ENCODE results near the gene CEACAM3. TPM values are rescaled to one million over a fixed set of nuclear protein-coding genes. Genes with fewer than 3 reads are reported as not detected.

CEACAM3 gene
- total RNA-seq, 1 experiment from 2014 or later: not detected

GRCh38 chr19:41811036-41811435 is 14.6 kb downstream of the CEACAM3 start:
- H3K9me3 Mint-ChIP-seq (ENCODE audit: unreplicated experiment): no peaks in the 10 kb centered on the region
- no peak overlapping the region for H3K27ac Mint-ChIP-seq (ENCODE audit: unreplicated experiment)
- no peaks in the 10 kb centered on the region for H3K36me3 Mint-ChIP-seq (ENCODE audit: insufficient read depth, unreplicated experiment)
- ChIA-PET CTCF (interaction anchor here (0.6 kb wide), 1 partner anchor 54 kb away, joined by 4 read pairs; no protein-coding TSS in a partner anchor), POLR2A (no interaction called here)
- no peak overlapping the region for H3K4me3 Mint-ChIP-seq (ENCODE audit: unreplicated experiment)
- Histone ChIP-seq H3K4me3 (ENCODE audit: low read depth, low read length) (no peak overlapping the region), H3K4me1 (no peaks in the 10 kb centered on the region), H3K9me3 (no peaks in the 10 kb centered on the region), H3K27me3 (replicated peaks; ENCODE audit: control insufficient read depth, insufficient read depth, low read length) (no peaks in the 10 kb centered on the region), H3K36me3 (ENCODE audit: control insufficient read depth, insufficient read depth, low read length) (no peaks in the 10 kb centered on the region)
- H3K4me1 Mint-ChIP-seq (ENCODE audit: low read depth, unreplicated experiment): no peaks in the 10 kb centered on the region
- peaks cover 7% of the 10 kb centered on the region for H3K27me3 Mint-ChIP-seq (ENCODE audit: insufficient read depth, unreplicated experiment)
- no peak for TF ChIP-seq CTCF (IDR thresholded peaks at IDR 0.05; ENCODE audit: insufficient read depth in 1 of 2, low read depth in 1 of 2, low read length in 1 of 2, severe bottlenecking in 1 of 2, unreplicated experiment in 1 of 2)
- no TSS peak for BruUV-seq (replicated peaks)
- DNase-seq: no peak
- intact Hi-C loops (cut with micrococcal nuclease; ENCODE audit: unreplicated experiment): no loop called here

GRCh38 chr19:41811981-41812380 is 15.6 kb downstream of the CEACAM3 start:
- no TSS peak for BruUV-seq (replicated peaks)
- Mint-ChIP-seq H3K27me3 (ENCODE audit: insufficient read depth, unreplicated experiment) (peaks cover 7% of the 10 kb centered on the region), H3K27ac (ENCODE audit: unreplicated experiment) (no peak overlapping the region), H3K4me3 (ENCODE audit: unreplicated experiment) (no peak overlapping the region), H3K9me3 (ENCODE audit: unreplicated experiment) (no peaks in the 10 kb centered on the region), H3K4me1 (ENCODE audit: low read depth, unreplicated experiment) (no peaks in the 10 kb centered on the region), H3K36me3 (ENCODE audit: insufficient read depth, unreplicated experiment) (no peaks in the 10 kb centered on the region)
- Histone ChIP-seq H3K36me3 (ENCODE audit: control insufficient read depth, insufficient read depth, low read length) (no peaks in the 10 kb centered on the region), H3K4me1 (no peaks in the 10 kb centered on the region), H3K9me3 (no peaks in the 10 kb centered on the region), H3K27me3 (replicated peaks; ENCODE audit: control insufficient read depth, insufficient read depth, low read length) (no peaks in the 10 kb centered on the region), H3K4me3 (ENCODE audit: low read depth, low read length) (no peak overlapping the region)
- TF ChIP-seq CTCF (IDR thresholded peaks at IDR 0.05; ENCODE audit: insufficient read depth in 1 of 2, low read depth in 1 of 2, low read length in 1 of 2, severe bottlenecking in 1 of 2, unreplicated experiment in 1 of 2): no peak
- ChIA-PET POLR2A (no interaction called here), CTCF (interaction anchor here (0.6 kb wide), 2 partner anchors 48 to 61 kb away, joined by 4 to 5 read pairs; no protein-coding TSS in a partner anchor)
- intact Hi-C loops (cut with micrococcal nuclease; ENCODE audit: unreplicated experiment): no loop called here
- DNase-seq: no peak

GRCh38 chr19:41813911-41814310 is 17.5 kb downstream of the CEACAM3 start:
- H3K27me3 ChIP-seq (replicated peaks; ENCODE audit: control insufficient read depth, insufficient read depth, low read length): no peaks in the 10 kb centered on the region
- H3K4me3 ChIP-seq (ENCODE audit: low read depth, low read length): no peak overlapping the region
- H3K9me3 ChIP-seq: no peaks in the 10 kb centered on the region
- Mint-ChIP-seq H3K4me3 (ENCODE audit: unreplicated experiment) (no peak overlapping the region), H3K27ac (ENCODE audit: unreplicated experiment) (no peak overlapping the region), H3K9me3 (ENCODE audit: unreplicated experiment) (no peaks in the 10 kb centered on the region), H3K27me3 (ENCODE audit: insufficient read depth, unreplicated experiment) (peaks cover 13% of the 10 kb centered on the region), H3K4me1 (ENCODE audit: low read depth, unreplicated experiment) (no peaks in the 10 kb centered on the region), H3K36me3 (ENCODE audit: insufficient read depth, unreplicated experiment) (no peaks in the 10 kb centered on the region)
- CTCF ChIA-PET: interaction anchor here (0.5 to 1.5 kb wide), 2 partner anchors 107 to 452 kb away, joined by 6 read pairs; no protein-coding TSS in a partner anchor
- no peak for TF ChIP-seq CTCF (IDR thresholded peaks at IDR 0.05; ENCODE audit: insufficient read depth in 1 of 2, low read depth in 1 of 2, low read length in 1 of 2, severe bottlenecking in 1 of 2, unreplicated experiment in 1 of 2)
- BruUV-seq (replicated peaks): no TSS peak
- POLR2A ChIA-PET: no interaction called here
- H3K36me3 ChIP-seq (ENCODE audit: control insufficient read depth, insufficient read depth, low read length): no peaks in the 10 kb centered on the region
- intact Hi-C loops (cut with micrococcal nuclease; ENCODE audit: unreplicated experiment): no loop called here
- no peak for DNase-seq
- H3K4me1 ChIP-seq: no peaks in the 10 kb centered on the region

Data from Caco-2 (cell line).